CD14-positive monocyte (primary cell): ENCODE data around the gene NR2C2. TPM values are rescaled to one million over a fixed set of nuclear protein-coding genes. Genes with fewer than 3 reads are reported as not detected.

Experiments used
- DNase-seq, 3 donors: peaks; one replicate each; pipeline ENCODE4 v3.0.0-alpha.2; 2011 to 2022
- H2AFZ ChIP-seq: 2 replicates; pipeline ENCODE4 v1.6.0; 2012; ENCODE audit warnings: mild to moderate bottlenecking, low read depth, low read length, inconsistent platforms; ENCODE audit not compliant: insufficient read depth, poor library complexity, severe bottlenecking
- H3K27ac ChIP-seq, 2 donors: 1 replicate in 1 of 2; 2 replicates in 1 of 2; pipeline ENCODE4 v1.5.1; 2012 to 2013; ENCODE audit warnings: low read length in 2 of 2, control low read depth in 1 of 2, inconsistent platforms in 1 of 2, low read depth in 1 of 2, mild to moderate bottlenecking in 1 of 2
- H3K27me3 ChIP-seq, 2 donors: one replicate each; pipeline versions ENCODE4 v1.6.0 to v1.6.1; 2011 to 2013; ENCODE audit warnings: low read length in 2 of 2; ENCODE audit not compliant: control insufficient read depth in 2 of 2, insufficient read depth in 2 of 2
- H3K36me3 ChIP-seq, 2 donors: replicated peaks in 1 of 2; 1 replicate in 1 of 2; 2 replicates in 1 of 2; pipeline versions ENCODE4 v1.5.1 to v1.6.1; 2012 to 2013; ENCODE audit warnings: low read length in 2 of 2, control low read depth in 1 of 2, inconsistent platforms in 1 of 2, mild to moderate bottlenecking in 1 of 2; ENCODE audit not compliant: insufficient read depth in 2 of 2, control insufficient read depth in 1 of 2
- H3K4me1 ChIP-seq, 2 donors: 1 replicate in 1 of 2; 2 replicates in 1 of 2; pipeline versions ENCODE4 v1.5.1 to v1.6.1; 2012 to 2013; ENCODE audit warnings: low read length in 2 of 2, control low read depth in 1 of 2, inconsistent platforms in 1 of 2, mild to moderate bottlenecking in 1 of 2, moderate library complexity in 1 of 2; ENCODE audit not compliant: insufficient read depth in 2 of 2, control insufficient read depth in 1 of 2
- H3K4me2 ChIP-seq: replicated peaks from 2 replicates; pipeline ENCODE3; 2012; ENCODE audit warnings: low read length, moderate library complexity, mild to moderate bottlenecking; ENCODE audit not compliant: poor library complexity, severe bottlenecking; ENCODE audit errors: extremely low read depth
- H3K4me3 ChIP-seq, 3 experiments: fragments of 200-600 bp in 1 of 3; sonication (generic) in 1 of 3; replicated peaks in 1 of 3; 1 replicate in 2 of 3; 2 replicates in 1 of 3; pipeline ENCODE4 v1.5.1; 2011 to 2013; ENCODE audit warnings: low read length in 3 of 3, mild to moderate bottlenecking in 3 of 3, control low read depth in 2 of 3, low read depth in 2 of 3, inconsistent platforms in 1 of 3, moderate library complexity in 1 of 3
- H3K79me2 ChIP-seq: 2 replicates; pipeline ENCODE4 v1.6.0; 2012; ENCODE audit warnings: mild to moderate bottlenecking, control low read depth, inconsistent platforms, low read length, moderate library complexity; ENCODE audit not compliant: insufficient read depth
- H3K9ac ChIP-seq: 2 replicates; pipeline ENCODE4 v1.6.0; 2017; ENCODE audit warnings: low read length, mild to moderate bottlenecking; ENCODE audit not compliant: insufficient read depth, poor library complexity, severe bottlenecking
- H3K9me3 ChIP-seq, 2 donors: replicated peaks in 1 of 2; 1 replicate in 1 of 2; 2 replicates in 1 of 2; pipeline versions ENCODE4 v1.5.1 to v1.6.1; 2012 to 2013; ENCODE audit warnings: low read length in 2 of 2, control low read depth in 1 of 2; ENCODE audit not compliant: control insufficient read depth in 1 of 2, insufficient read depth in 1 of 2
- H4K20me1 ChIP-seq: 2 replicates; pipeline ENCODE4 v1.6.0; 2012; ENCODE audit warnings: mild to moderate bottlenecking, low read length, control low read depth, moderate library complexity; ENCODE audit not compliant: insufficient read depth
- H3K27ac Mint-ChIP-seq, 7 donors: one replicate each; pipeline ENCODE4 v1.8.0; 2020; ENCODE audit warnings: mild to moderate bottlenecking in 7 of 7, mixed read lengths in 7 of 7, moderate library complexity in 6 of 7, inconsistent platforms in 2 of 7
- H3K27me3 Mint-ChIP-seq, 3 donors: one replicate each; pipeline ENCODE4 v1.8.0; 2021 to 2022; ENCODE audit warnings: low read depth in 3 of 3, mild to moderate bottlenecking in 3 of 3, mixed read lengths in 3 of 3, moderate library complexity in 3 of 3, inconsistent platforms in 1 of 3
- H3K36me3 Mint-ChIP-seq, 2 donors: one replicate each; pipeline ENCODE4 v1.8.0; 2020; ENCODE audit warnings: mixed read lengths in 2 of 2, inconsistent platforms in 1 of 2, mild to moderate bottlenecking in 1 of 2
- H3K4me1 Mint-ChIP-seq: one replicate; pipeline ENCODE4 v1.8.0; 2020; ENCODE audit warnings: mild to moderate bottlenecking, mixed read lengths
- H3K4me3 Mint-ChIP-seq, 2 donors: one replicate each; pipeline ENCODE4 v1.8.0; 2020; ENCODE audit warnings: mild to moderate bottlenecking in 2 of 2, mixed read lengths in 2 of 2, moderate library complexity in 1 of 2
- H3K9me3 Mint-ChIP-seq, 7 donors: one replicate each; pipeline ENCODE4 v1.8.0; 2020 to 2022; ENCODE audit warnings: mixed read lengths in 7 of 7, mild to moderate bottlenecking in 6 of 7, moderate library complexity in 6 of 7, inconsistent platforms in 2 of 7
- WGBS: methylation state at CpG from one replicate; pipeline ENCODE4 v1.1.5; 2013; ENCODE audit warnings: missing lambda C conversion rate; ENCODE audit not compliant: insufficient coverage; 5-methylcytosine and 5-hydroxymethylcytosine counted together
- intact Hi-C, 2 donors: fragments of 100-400 bp; cut with micrococcal nuclease; formaldehyde crosslinking; loops; one replicate each; pipeline versions ENCODE4 v1.15.0 to v1.15.1; 2023
- polyA plus RNA-seq, 3 donors: library from polyadenylated mRNA; depleted of rRNA in 1 of 3; unstranded in 2 of 3; stranded (reverse) in 1 of 3; fragments of 300-500 nt in 2 of 3; fragments of >200 nt in 1 of 3; fragmentation: Illumina TruSeq in 2 of 3; gene quantifications; 1 replicate in 2 of 3; 2 replicates in 1 of 3; pipeline ENCODE4 v1.2.3, GENCODE V29; 2012 to 2021
- TF ChIP-seq, protein P1 (sequence below): fragments of 200-600 bp; IDR thresholded peaks from one replicate; pipeline ENCODE4 v1.8.0; 2022; ENCODE audit warnings: antibody characterized with exemption, mild to moderate bottlenecking

Gene NR2C2
- polyA plus RNA-seq, 3 donors, result 3.4 to 24.9 (median 3.8) TPM

DNA sequence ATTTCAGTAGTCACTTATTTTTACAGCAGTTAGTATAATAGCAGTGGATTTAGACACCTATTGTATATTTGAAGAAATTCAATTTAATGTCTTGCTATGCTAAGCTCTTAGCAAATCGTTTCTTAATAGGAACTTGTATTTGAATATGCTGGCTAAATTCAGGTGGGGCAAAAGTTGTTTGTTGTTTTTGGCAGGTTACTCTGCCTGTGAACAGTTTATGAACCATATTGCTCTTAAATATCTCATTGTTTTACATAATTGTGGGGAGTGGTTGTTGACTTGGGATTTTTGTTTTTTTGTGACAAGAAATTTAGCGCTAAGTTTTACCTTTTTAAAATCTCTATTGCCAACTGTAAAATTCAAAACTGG is 43.4 kb downstream of the NR2C2 start:
- no peak overlapping the region for H3K4me3 ChIP-seq
- H3K9me3 ChIP-seq, result no peaks in the 10 kb centered on the region
- no peak overlapping the region for H3K4me2 ChIP-seq
- H3K9me3 Mint-ChIP-seq, result no peaks in the 10 kb centered on the region
- H3K4me1 ChIP-seq, result no peaks in the 10 kb centered on the region
- peaks cover 2 to 8% of the 10 kb centered on the region in 2 donors for H3K36me3 Mint-ChIP-seq
- H3K79me2 ChIP-seq, result peaks cover 92% of the 10 kb centered on the region
- H3K27me3 Mint-ChIP-seq, result no peaks in the 10 kb centered on the region
- no peaks in the 10 kb centered on the region for H3K27me3 ChIP-seq
- peaks cover 21% of the 10 kb centered on the region for H3K4me1 Mint-ChIP-seq
- H3K36me3 ChIP-seq, result no peaks in the 10 kb centered on the region
- TF ChIP-seq, protein P1, sequence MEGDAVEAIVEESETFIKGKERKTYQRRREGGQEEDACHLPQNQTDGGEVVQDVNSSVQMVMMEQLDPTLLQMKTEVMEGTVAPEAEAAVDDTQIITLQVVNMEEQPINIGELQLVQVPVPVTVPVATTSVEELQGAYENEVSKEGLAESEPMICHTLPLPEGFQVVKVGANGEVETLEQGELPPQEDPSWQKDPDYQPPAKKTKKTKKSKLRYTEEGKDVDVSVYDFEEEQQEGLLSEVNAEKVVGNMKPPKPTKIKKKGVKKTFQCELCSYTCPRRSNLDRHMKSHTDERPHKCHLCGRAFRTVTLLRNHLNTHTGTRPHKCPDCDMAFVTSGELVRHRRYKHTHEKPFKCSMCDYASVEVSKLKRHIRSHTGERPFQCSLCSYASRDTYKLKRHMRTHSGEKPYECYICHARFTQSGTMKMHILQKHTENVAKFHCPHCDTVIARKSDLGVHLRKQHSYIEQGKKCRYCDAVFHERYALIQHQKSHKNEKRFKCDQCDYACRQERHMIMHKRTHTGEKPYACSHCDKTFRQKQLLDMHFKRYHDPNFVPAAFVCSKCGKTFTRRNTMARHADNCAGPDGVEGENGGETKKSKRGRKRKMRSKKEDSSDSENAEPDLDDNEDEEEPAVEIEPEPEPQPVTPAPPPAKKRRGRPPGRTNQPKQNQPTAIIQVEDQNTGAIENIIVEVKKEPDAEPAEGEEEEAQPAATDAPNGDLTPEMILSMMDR, result no peak
- H3K4me3 Mint-ChIP-seq, result no peak overlapping the region
- DNase-seq, result no peak
- H3K27ac Mint-ChIP-seq, result no peak overlapping the region
- H2AFZ ChIP-seq, result no peak overlapping the region
- intact Hi-C loops, result no loop called here
- WGBS, result no CpG with 5 or more reads among the region's 2 CpGs
- H3K9ac ChIP-seq, result no peak overlapping the region
- H3K27ac ChIP-seq, result no peak overlapping the region
- peaks cover 92% of the 10 kb centered on the region for H4K20me1 ChIP-seq

DNA sequence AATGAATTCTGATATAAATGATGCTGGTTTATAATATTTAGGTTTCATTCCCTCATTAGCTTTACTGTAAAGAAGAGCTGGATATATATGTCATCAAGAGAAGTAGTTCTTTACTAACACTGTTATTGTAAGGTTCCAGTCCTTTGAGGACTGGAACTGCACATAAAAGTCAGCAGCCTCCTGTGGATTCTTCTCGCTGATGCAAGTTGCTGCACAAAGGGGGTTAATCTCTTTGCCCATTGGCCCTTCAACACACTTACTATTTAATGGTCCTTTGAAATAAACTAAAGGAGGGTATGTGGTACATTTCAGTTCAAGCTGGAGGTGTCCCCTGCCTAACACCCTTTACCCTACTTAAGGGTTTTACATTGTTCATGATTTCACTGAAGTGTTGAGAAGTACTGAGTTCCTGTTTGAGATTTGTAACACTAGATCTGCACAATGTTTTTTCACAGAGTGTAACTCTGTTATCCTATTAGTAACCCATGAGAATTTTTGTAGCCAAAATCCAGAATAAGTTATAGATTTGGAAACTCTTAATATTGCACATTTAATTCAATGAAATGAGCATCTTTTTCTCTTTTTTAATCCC is 43.9 kb downstream of the NR2C2 start:
- Histone ChIP-seq H3K4me3 (no peak overlapping the region), H3K27me3 (no peaks in the 10 kb centered on the region), H3K27ac (no peak overlapping the region), H3K36me3 (no peaks in the 10 kb centered on the region), H3K4me1 (no peaks in the 10 kb centered on the region), H3K9ac (no peak overlapping the region), H3K79me2 (peaks cover 95% of the 10 kb centered on the region), H3K9me3 (no peaks in the 10 kb centered on the region), H4K20me1 (peaks cover 95% of the 10 kb centered on the region), H3K4me2 (no peak overlapping the region), H2AFZ (no peak overlapping the region)
- no peak overlapping the region for H3K4me3 Mint-ChIP-seq
- H3K36me3 Mint-ChIP-seq, result peaks cover 2 to 8% of the 10 kb centered on the region in 2 donors
- H3K27ac Mint-ChIP-seq, result no peak overlapping the region
- no CpG with 5 or more reads among the region's 1 CpG for WGBS
- TF ChIP-seq, protein P1, result no peak
- intact Hi-C loops, result no loop called here
- H3K4me1 Mint-ChIP-seq, result peaks cover 17% of the 10 kb centered on the region
- no peak for DNase-seq
- H3K27me3 Mint-ChIP-seq, result no peaks in the 10 kb centered on the region
- H3K9me3 Mint-ChIP-seq, result no peaks in the 10 kb centered on the region
